PC-3 (cell line): ENCODE results near the gene CEND1. TPM values are rescaled to one million over a fixed set of nuclear protein-coding genes. Genes with fewer than 3 reads are reported as not detected.

Experiments used
- ATAC-seq: fragments of 200-7000 bp; cut with Tn5 transposase; 2 replicates; pipeline ENCODE4 v1.9.1; 2020; ENCODE audit warnings: mild to moderate bottlenecking, moderate library complexity
- BruUV-seq: library from RNA; stranded (reverse); fragments of 400-500 nt; replicated peaks from 2 replicates; lab custom pipeline; 2021; lab: Mats Ljungman, UMichigan
- CTCF ChIA-PET: fragments of 300-600 bp; sonication (Branson Sonifier 250); formaldehyde crosslinking; loops from one replicate; lab custom pipeline; 2022; ENCODE audit warnings: antibody characterized with exemption; lab: Charles Lee
- POLR2A ChIA-PET: fragments of 300-600 bp; sonication (Branson Sonifier 250); formaldehyde crosslinking; loops from one replicate; lab custom pipeline; 2022; ENCODE audit warnings: antibody characterized with exemption; ENCODE audit not compliant: unreplicated experiment; lab: Charles Lee
- DNase-seq: peaks from one replicate; pipeline ENCODE4 v3.0.0-alpha.2; 2015
- H2AFZ ChIP-seq: fragments of 300-600 bp; sonication (generic); 2 replicates; pipeline ENCODE4 v1.6.0; 2016; ENCODE audit warnings: antibody characterized with exemption, low read length
- H3F3A ChIP-seq: fragments of 300-600 bp; sonication (generic); one replicate; pipeline ENCODE4 v1.6.0; 2017; ENCODE audit warnings: antibody characterized with exemption, low read length, control low read depth, mild to moderate bottlenecking; ENCODE audit not compliant: unreplicated experiment
- H3K27ac ChIP-seq: fragments of 300-600 bp; sonication (generic); 2 replicates; pipeline ENCODE4 v1.5.1; 2016; ENCODE audit warnings: mild to moderate bottlenecking, low read length
- H3K27me3 ChIP-seq: fragments of 300-600 bp; sonication (generic); 2 replicates; pipeline ENCODE4 v1.6.1; 2016; ENCODE audit warnings: low read length, mixed read lengths
- H3K36me3 ChIP-seq: fragments of 300-600 bp; sonication (generic); 2 replicates; pipeline ENCODE4 v1.6.1; 2016; ENCODE audit warnings: low read depth, mixed run types, low read length, mixed read lengths
- H3K4me1 ChIP-seq: fragments of 300-600 bp; sonication (generic); 2 replicates; pipeline ENCODE4 v1.5.1; 2016; ENCODE audit warnings: low read length; ENCODE audit not compliant: insufficient read depth
- H3K4me2 ChIP-seq: fragments of 300-600 bp; sonication (generic); 2 replicates; pipeline ENCODE4 v1.6.0; 2016; ENCODE audit warnings: low read length
- H3K4me3 ChIP-seq: fragments of 300-600 bp; sonication (generic); 2 replicates; pipeline ENCODE4 v1.5.1; 2016; ENCODE audit warnings: mild to moderate bottlenecking, low read length, mixed read lengths
- H3K79me2 ChIP-seq: fragments of 300-600 bp; sonication (generic); 2 replicates; pipeline ENCODE4 v1.6.1; 2017; ENCODE audit warnings: low read length, mixed read lengths
- H3K9ac ChIP-seq: fragments of 300-600 bp; sonication (generic); 2 replicates; pipeline ENCODE4 v1.6.0; 2016; ENCODE audit warnings: mild to moderate bottlenecking, low read length
- H3K9me2 ChIP-seq: fragments of 300-600 bp; sonication (generic); replicated peaks from 2 replicates; pipeline ENCODE4 v1.6.1; 2016; ENCODE audit warnings: mixed run types, low read length, mixed read lengths
- H3K9me3 ChIP-seq: fragments of 300-600 bp; sonication (generic); 2 replicates; pipeline ENCODE4 v1.6.1; 2016; ENCODE audit warnings: low read length, mixed read lengths
- H4K20me1 ChIP-seq: fragments of 300-600 bp; sonication (generic); 2 replicates; pipeline ENCODE4 v1.6.1; 2016; ENCODE audit warnings: low read length, mixed read lengths
- CTCF ChIP-seq: fragments of 300-600 bp; sonication (generic); conservative IDR thresholded peaks from 2 replicates; pipeline ENCODE4 v1.5.1; 2017; ENCODE audit warnings: antibody characterized with exemption, low read depth, mild to moderate bottlenecking, low read length
- EZH2 ChIP-seq: fragments of 300-600 bp; sonication (generic); IDR thresholded peaks from one replicate; pipeline ENCODE4 v1.6.1; 2017; ENCODE audit warnings: antibody characterized with exemption, mild to moderate bottlenecking, low read length; ENCODE audit not compliant: unreplicated experiment
- EZH2phosphoT487 ChIP-seq: fragments of 300-600 bp; sonication (generic); IDR thresholded peaks from 2 replicates; pipeline ENCODE4 v1.6.1; 2018; ENCODE audit warnings: mild to moderate bottlenecking, antibody characterized with exemption, low read length, borderline replicate concordance
- intact Hi-C: fragments of 100-400 bp; cut with micrococcal nuclease; formaldehyde crosslinking; loops from 2 replicates; pipeline ENCODE4 v1.9.0; 2023
- total RNA-seq: library from RNA; depleted of rRNA; stranded (reverse); fragments of >200 nt; gene quantifications from 2 replicates; pipeline ENCODE4 v1.2.3, GENCODE V29; 2014

CEND1 gene
- total RNA-seq, 1 experiment from 2014 or later, result not detected

- TSS peak; percentile 61 for BruUV-seq
- CTCF ChIA-PET, result no interaction called here
- H3K36me3 ChIP-seq, result peaks cover 33% of the 10 kb centered on the region
These were observed 20.2 kb upstream of the CEND1 start for GRCh38 chr11:810040-810567.

GRCh38 chr11:809287-810039, 19.6 kb upstream of the CEND1 start, which contains the start of gene RPLP2:
TSS of gene RPLP2 (plus strand) at chr11:809967. CDS start at chr11:810235, 268 bp downstream.
- Histone ChIP-seq H3K4me2 (peak within 1 kb of the TSS; percentile 99), H3K36me3 (peaks cover 33% of the 10 kb centered on the region), H3F3A (peaks cover 5% of the 10 kb centered on the region), H3K9me2 (no peaks in the 10 kb centered on the region), H3K4me3 (peak within 1 kb of the TSS; percentile 93), H2AFZ (peak within 1 kb of the TSS; percentile 88), H3K27me3 (no peaks in the 10 kb centered on the region), H3K9me3 (no peaks in the 10 kb centered on the region), H3K27ac (peak within 1 kb of the TSS; percentile 93), H3K9ac (peak within 1 kb of the TSS; percentile 95), H3K4me1 (peaks cover 26% of the 10 kb centered on the region), H4K20me1 (peaks cover 34% of the 10 kb centered on the region), H3K79me2 (peaks cover 50% of the 10 kb centered on the region)
- DNase-seq (peak; percentile 99), ATAC-seq (peak; percentile 82)
- BruUV-seq, result no TSS peak
- no peak for TF ChIP-seq CTCF
- no peak for TF ChIP-seq EZH2
- no peak for TF ChIP-seq EZH2phosphoT487
- POLR2A ChIA-PET, result interaction anchor here (0.5 to 0.7 kb wide), 2 partner anchors 13 to 196 kb away, joined by 3 read pairs; no protein-coding TSS in a partner anchor
- intact Hi-C loops, result no loop called here
- CTCF ChIA-PET, result interaction anchor here (1.1 kb wide), 1 partner anchor 25 kb away, joined by 3 read pairs; no protein-coding TSS in a partner anchor

More at GRCh38 chr11:810040-810567, 20.2 kb upstream of the CEND1 start:
- no peak overlapping the region for H2AFZ ChIP-seq
- ATAC-seq (no peak), DNase-seq (no peak)
- H3K79me2 ChIP-seq, result peaks cover 50% of the 10 kb centered on the region
- peaks cover 5% of the 10 kb centered on the region for H3F3A ChIP-seq
- H3K9me2 ChIP-seq, result no peaks in the 10 kb centered on the region
- TF ChIP-seq CTCF (no peak), EZH2phosphoT487 (no peak), EZH2 (no peak)
- peak overlapping the region; percentile 93 for H3K27ac ChIP-seq
- peak overlapping the region; percentile 99 for H3K4me2 ChIP-seq
- no peaks in the 10 kb centered on the region for H3K27me3 ChIP-seq
- peaks cover 23% of the 10 kb centered on the region for H3K4me1 ChIP-seq
- H3K4me3 ChIP-seq, result peak overlapping the region; percentile 93
- H3K9ac ChIP-seq, result peak overlapping the region; percentile 95
- no peaks in the 10 kb centered on the region for H3K9me3 ChIP-seq
- intact Hi-C loops, result no loop called here
- H4K20me1 ChIP-seq, result peaks cover 34% of the 10 kb centered on the region
- POLR2A ChIA-PET, result no interaction called here
